ENCODE results near the gene REC8. TPM values are rescaled to one million over a fixed set of nuclear protein-coding genes. Genes with fewer than 3 reads are reported as not detected.

Gene REC8
- total RNA-seq, 1 experiment from 2014 or later = 7.6 TPM

GRCh38 chr14:24157331-24157730, 14.5 kb upstream of the REC8 start:
- Histone ChIP-seq H3K36me3 (ENCODE audit: control insufficient read depth in 1 of 2, insufficient read depth in 2 of 2, low read length in 2 of 2) (peaks cover 25 to 43% of the 10 kb centered on the region in 2 experiments; a peak in 3 of 4 replicates), H3K4me2 (ENCODE audit: low read length) (no peak overlapping the region), H3K27me3 (ENCODE audit: insufficient read depth, low read length) (no peaks in the 10 kb centered on the region), H4K20me1 (ENCODE audit: insufficient read depth) (no peaks in the 10 kb centered on the region), H3K9me3 (ENCODE audit: control insufficient read depth in 1 of 2, insufficient read depth in 1 of 2, low read depth in 1 of 2, low read length in 2 of 2) (no peaks in the 10 kb centered on the region), H3K9me2 (ENCODE audit: insufficient read depth) (no peaks in the 10 kb centered on the region), H3K27ac (ENCODE audit: low read depth, low read length) (no peak overlapping the region), H3K4me3 (replicated peaks in 1 of 2; ENCODE audit: low read depth in 1 of 2, low read length in 2 of 2) (no peak overlapping the region), H3K9ac (ENCODE audit: low read length) (no peak overlapping the region), H3K4me1 (ENCODE audit: control insufficient read depth in 1 of 2, insufficient read depth in 2 of 2, low read length in 2 of 2) (peaks cover 15 to 21% of the 10 kb centered on the region in 2 experiments), H2AFZ (ENCODE audit: low read depth, low read length, poor library complexity, severe bottlenecking) (no peak overlapping the region), H3K79me2 (ENCODE audit: insufficient read depth, low read length) (no peaks in the 10 kb centered on the region)
- ChIA-PET CTCF (no interaction called here), POLR2A (no interaction called here), RAD21 (ENCODE audit: low non-redundant PET in 1 of 2, low total read pairs in 2 of 2, uncharacterized antibody in 2 of 2, unreplicated experiment in 2 of 2) (no interaction called here)
- TF ChIP-seq CTCF (IDR thresholded peaks at IDR 0.05 in 2 of 3, conservative IDR thresholded peaks at IDR 0.05 in 1 of 3; ENCODE audit: borderline replicate concordance in 1 of 3, insufficient read depth in 1 of 3, low read depth in 2 of 3, low read length in 2 of 3) = no peak
- TF ChIP-seq, protein P1, sequence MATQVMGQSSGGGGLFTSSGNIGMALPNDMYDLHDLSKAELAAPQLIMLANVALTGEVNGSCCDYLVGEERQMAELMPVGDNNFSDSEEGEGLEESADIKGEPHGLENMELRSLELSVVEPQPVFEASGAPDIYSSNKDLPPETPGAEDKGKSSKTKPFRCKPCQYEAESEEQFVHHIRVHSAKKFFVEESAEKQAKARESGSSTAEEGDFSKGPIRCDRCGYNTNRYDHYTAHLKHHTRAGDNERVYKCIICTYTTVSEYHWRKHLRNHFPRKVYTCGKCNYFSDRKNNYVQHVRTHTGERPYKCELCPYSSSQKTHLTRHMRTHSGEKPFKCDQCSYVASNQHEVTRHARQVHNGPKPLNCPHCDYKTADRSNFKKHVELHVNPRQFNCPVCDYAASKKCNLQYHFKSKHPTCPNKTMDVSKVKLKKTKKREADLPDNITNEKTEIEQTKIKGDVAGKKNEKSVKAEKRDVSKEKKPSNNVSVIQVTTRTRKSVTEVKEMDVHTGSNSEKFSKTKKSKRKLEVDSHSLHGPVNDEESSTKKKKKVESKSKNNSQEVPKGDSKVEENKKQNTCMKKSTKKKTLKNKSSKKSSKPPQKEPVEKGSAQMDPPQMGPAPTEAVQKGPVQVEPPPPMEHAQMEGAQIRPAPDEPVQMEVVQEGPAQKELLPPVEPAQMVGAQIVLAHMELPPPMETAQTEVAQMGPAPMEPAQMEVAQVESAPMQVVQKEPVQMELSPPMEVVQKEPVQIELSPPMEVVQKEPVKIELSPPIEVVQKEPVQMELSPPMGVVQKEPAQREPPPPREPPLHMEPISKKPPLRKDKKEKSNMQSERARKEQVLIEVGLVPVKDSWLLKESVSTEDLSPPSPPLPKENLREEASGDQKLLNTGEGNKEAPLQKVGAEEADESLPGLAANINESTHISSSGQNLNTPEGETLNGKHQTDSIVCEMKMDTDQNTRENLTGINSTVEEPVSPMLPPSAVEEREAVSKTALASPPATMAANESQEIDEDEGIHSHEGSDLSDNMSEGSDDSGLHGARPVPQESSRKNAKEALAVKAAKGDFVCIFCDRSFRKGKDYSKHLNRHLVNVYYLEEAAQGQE (IDR thresholded peaks at IDR 0.05; ENCODE audit: low read depth) = no peak
- TF ChIP-seq ZNF274 (IDR thresholded peaks at IDR 0.05; ENCODE audit: low read depth, low read length) = no peak
- TF ChIP-seq JUND (IDR thresholded peaks at IDR 0.05) = no peak
- TF ChIP-seq EGR1 (IDR thresholded peaks at IDR 0.05; ENCODE audit: low read depth) = no peak
- no peak for TF ChIP-seq SP1 (IDR thresholded peaks at IDR 0.05; ENCODE audit: low read depth)
- no peak for TF ChIP-seq YY1 (IDR thresholded peaks at IDR 0.05; ENCODE audit: extremely low read depth, insufficient replicate concordance, low read depth, low read length)
- no peak for TF ChIP-seq EZH2phosphoT487 (IDR thresholded peaks at IDR 0.05; ENCODE audit: borderline replicate concordance)
- no peak for TF ChIP-seq FOSL1 (IDR thresholded peaks at IDR 0.05; ENCODE audit: low read depth)
- TF ChIP-seq, protein P2, sequence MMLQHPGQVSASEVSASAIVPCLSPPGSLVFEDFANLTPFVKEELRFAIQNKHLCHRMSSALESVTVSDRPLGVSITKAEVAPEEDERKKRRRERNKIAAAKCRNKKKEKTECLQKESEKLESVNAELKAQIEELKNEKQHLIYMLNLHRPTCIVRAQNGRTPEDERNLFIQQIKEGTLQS (IDR thresholded peaks at IDR 0.05) = no peak
- TF ChIP-seq POLR2A (IDR thresholded peaks at IDR 0.05; ENCODE audit: borderline replicate concordance, extremely low read depth, insufficient read depth, insufficient read length) = no peak
- no peak for TF ChIP-seq SIN3A (IDR thresholded peaks at IDR 0.05; ENCODE audit: low read depth)
- no peak for TF ChIP-seq EZH2 (IDR thresholded peaks at IDR 0.05)
- TF ChIP-seq ELF1 (IDR thresholded peaks at IDR 0.05; ENCODE audit: borderline replicate concordance, low read depth) = no peak
- TF ChIP-seq RAD21 (IDR thresholded peaks at IDR 0.05; ENCODE audit: low read depth) = no peak
- TF ChIP-seq CBX3 (IDR thresholded peaks at IDR 0.05; ENCODE audit: low read depth) = no peak
- no peak for TF ChIP-seq CEBPB (IDR thresholded peaks at IDR 0.05; ENCODE audit: low read depth)
- TF ChIP-seq ZBTB33 (IDR thresholded peaks at IDR 0.05; ENCODE audit: extremely low read depth, insufficient replicate concordance, low read length) = no peak
- no peak for TF ChIP-seq POLR2AphosphoS5 (IDR thresholded peaks at IDR 0.05; ENCODE audit: low read depth, low read length)
- TF ChIP-seq, protein P3, sequence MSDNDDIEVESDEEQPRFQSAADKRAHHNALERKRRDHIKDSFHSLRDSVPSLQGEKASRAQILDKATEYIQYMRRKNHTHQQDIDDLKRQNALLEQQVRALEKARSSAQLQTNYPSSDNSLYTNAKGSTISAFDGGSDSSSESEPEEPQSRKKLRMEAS (IDR thresholded peaks at IDR 0.05) = no peak
- ATAC-seq (no peak), DNase-seq (ENCODE audit: low read depth, low spot score) (no peak)
- BruUV-seq (replicated peaks) = no TSS peak
- intact Hi-C loops (cut with micrococcal nuclease) = no loop called here

All from HCT116 (cell line).